ENCODE data around the gene RAB28.

The RAB28 gene

GRCh38 chr4:13323921-13324320 lies 160.2 kb downstream of the RAB28 start:
- TF ChIP-seq CTCF (conservative IDR thresholded peaks at IDR 0.05) (no peak), ZFX (IDR thresholded peaks at IDR 0.05) (no peak)
- no peak overlapping the region for H3K27ac ChIP-seq

DNA sequence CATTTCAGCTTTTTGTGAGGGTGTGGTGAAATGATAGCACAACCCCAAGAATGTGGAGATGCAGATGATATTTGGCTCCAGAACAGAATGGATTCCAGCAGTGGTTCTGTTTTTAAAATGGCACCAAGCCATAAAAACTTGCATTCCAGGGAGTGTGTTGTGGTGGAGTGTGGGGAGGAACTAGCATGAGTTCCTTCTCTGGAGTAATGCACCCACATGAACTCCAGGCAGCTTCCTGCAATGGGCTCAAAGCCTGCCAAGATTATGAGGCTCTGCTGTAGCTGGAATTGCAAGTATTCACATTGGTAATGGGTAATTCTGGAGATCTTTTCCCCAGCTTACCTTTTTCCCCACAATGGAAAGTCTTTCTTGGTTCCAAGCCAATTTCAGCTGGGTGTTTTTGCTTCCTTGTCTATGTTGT lies 161.4 kb downstream of the RAB28 start:
- TF ChIP-seq CTCF (conservative IDR thresholded peaks at IDR 0.05) (no peak), ZFX (IDR thresholded peaks at IDR 0.05) (no peak)
- no peak overlapping the region for H3K27ac ChIP-seq

All from C4-2B (cell line).